Large intestine (tissue), 1 donor: ENCODE measurements around the gene CUL5. TPM values are rescaled to one million over a fixed set of nuclear protein-coding genes. Genes with fewer than 3 reads are reported as not detected.

Experiments used
- polyA plus RNA-seq: library from polyadenylated mRNA; unstranded; fragments of 120-200 nt; gene quantifications from one replicate; pipeline ENCODE4 v1.2.1, GENCODE V29; 2013

The CUL5 gene
- polyA plus RNA-seq, 1 donor, result 25.8 TPM

Other genes starting within 250 kb of the CUL5 start
- 12.5 TPM for gene SLC35F2, start 150.1 kb upstream of the CUL5 start, polyA plus RNA-seq
- 2.2 TPM for gene RAB39A, start 80.5 kb upstream of the CUL5 start, polyA plus RNA-seq
- gene ACAT1, start 112.7 kb downstream of the CUL5 start, polyA plus RNA-seq, result 33.6 TPM
- gene NPAT, start 213.7 kb downstream of the CUL5 start, polyA plus RNA-seq, result 12.4 TPM
- 34.7 TPM for gene ATM, start 214.2 kb downstream of the CUL5 start, polyA plus RNA-seq